ENCODE results near the gene KCNK4. TPM values are rescaled to one million over a fixed set of nuclear protein-coding genes. Genes with fewer than 3 reads are reported as not detected.
A peak's percentile ranks its signal among the peaks of the same experiment; 100 is the strongest.

Gene KCNK4
- total and polyA plus RNA-seq, 2 of the 13 experiments (the other 11 are each of a cell fraction or from before 2014, with no cell fraction given), result not detected

DNA sequence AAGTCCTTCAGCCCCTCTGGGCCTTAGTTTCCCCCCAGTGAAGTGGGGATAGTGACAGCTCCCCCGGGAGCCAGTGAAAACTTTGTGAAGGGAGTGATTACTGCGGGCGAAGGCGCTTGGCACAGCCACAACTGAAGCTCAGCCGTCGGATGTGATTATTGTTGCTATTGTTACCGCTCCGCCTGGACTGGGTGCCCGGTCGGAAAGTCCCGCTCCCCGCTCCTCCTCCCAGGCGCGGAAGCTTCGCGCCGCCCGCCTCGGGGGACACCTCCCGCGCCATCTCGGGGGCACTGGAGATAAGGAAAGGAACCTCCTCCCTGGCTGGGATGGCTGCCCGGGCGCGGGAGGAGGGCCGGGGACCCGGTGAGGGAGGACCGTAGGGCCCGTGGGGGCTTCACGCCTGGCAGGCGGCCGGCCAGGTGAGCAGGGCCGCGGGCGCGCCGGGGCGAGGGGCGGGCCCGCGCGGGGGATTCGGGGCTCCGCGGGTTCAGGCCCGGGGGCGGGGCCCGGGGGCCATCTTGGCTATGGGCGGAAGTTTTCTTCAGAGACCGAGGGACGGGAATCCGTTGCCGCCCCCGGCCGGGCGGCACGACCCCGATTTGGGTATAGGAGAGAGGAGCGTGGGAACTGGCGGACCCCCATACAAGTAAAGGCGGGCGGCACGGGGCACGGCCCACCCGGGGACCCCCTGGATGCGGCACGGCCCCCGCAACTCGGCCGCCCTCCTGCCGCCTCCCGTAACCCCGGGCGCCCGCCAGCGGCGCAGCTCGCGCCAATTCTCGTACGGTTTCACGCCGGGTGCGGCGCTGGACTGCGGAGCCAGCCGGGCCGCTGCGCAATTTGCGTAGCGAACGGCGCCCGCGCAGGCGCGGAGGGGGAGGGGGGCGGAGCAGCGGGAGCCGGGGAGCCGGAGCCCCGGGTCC, 5.9 kb upstream of the KCNK4 start, which contains the start of gene GPR137 (continued):
- TF ChIP-seq, protein P1, sequence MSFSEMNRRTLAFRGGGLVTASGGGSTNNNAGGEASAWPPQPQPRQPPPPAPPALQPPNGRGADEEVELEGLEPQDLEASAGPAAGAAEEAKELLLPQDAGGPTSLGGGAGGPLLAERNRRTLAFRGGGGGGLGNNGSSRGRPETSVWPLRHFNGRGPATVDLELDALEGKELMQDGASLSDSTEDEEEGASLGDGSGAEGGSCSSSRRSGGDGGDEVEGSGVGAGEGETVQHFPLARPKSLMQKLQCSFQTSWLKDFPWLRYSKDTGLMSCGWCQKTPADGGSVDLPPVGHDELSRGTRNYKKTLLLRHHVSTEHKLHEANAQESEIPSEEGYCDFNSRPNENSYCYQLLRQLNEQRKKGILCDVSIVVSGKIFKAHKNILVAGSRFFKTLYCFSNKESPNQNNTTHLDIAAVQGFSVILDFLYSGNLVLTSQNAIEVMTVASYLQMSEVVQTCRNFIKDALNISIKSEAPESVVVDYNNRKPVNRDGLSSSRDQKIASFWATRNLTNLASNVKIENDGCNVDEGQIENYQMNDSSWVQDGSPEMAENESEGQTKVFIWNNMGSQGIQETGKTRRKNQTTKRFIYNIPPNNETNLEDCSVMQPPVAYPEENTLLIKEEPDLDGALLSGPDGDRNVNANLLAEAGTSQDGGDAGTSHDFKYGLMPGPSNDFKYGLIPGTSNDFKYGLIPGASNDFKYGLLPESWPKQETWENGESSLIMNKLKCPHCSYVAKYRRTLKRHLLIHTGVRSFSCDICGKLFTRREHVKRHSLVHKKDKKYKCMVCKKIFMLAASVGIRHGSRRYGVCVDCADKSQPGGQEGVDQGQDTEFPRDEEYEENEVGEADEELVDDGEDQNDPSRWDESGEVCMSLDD (CRISPR knock-in tag; IDR thresholded peaks at IDR 0.05; ENCODE audit: borderline replicate concordance), result no peak
- TF ChIP-seq GFI1 (CRISPR knock-in tag; IDR thresholded peaks at IDR 0.05; ENCODE audit: borderline replicate concordance) (no peak), AHR (CRISPR knock-in tag; IDR thresholded peaks at IDR 0.05) (no peak), ZNF678 (CRISPR knock-in tag; IDR thresholded peaks at IDR 0.05) (no peak), ZNF235 (CRISPR knock-in tag; IDR thresholded peaks at IDR 0.05; ENCODE audit: borderline replicate concordance) (peak; percentile 61; the same call in 1 of the 2 replicates), KDM5A (IDR thresholded peaks at IDR 0.05; ENCODE audit: borderline replicate concordance, low read length) (peak; percentile 52; the same call in 1 of the 2 replicates), DMAP1 (CRISPR knock-in tag; IDR thresholded peaks at IDR 0.05) (0 out of 2 replicates have a peak, but pooled peaks have one; percentile 9), HNRNPLL (IDR thresholded peaks at IDR 0.05; ENCODE audit: low read depth, low read length, poor library complexity, severe bottlenecking) (peak; percentile 100), SOX5 (CRISPR knock-in tag; IDR thresholded peaks at IDR 0.05; ENCODE audit: borderline replicate concordance) (no peak), TOPORS (CRISPR knock-in tag; IDR thresholded peaks at IDR 0.05) (no peak), RBM39 (IDR thresholded peaks at IDR 0.05; ENCODE audit: low read depth, low read length, poor library complexity, severe bottlenecking) (peak; percentile 37), SIN3A (IDR thresholded peaks at IDR 0.05; ENCODE audit: borderline replicate concordance, low read depth, low read length) (peak; percentile 53; the same call in 1 of the 2 replicates), ZNF552 (CRISPR knock-in tag; IDR thresholded peaks at IDR 0.05; ENCODE audit: borderline replicate concordance) (no peak), TBL1XR1 (IDR thresholded peaks at IDR 0.05; ENCODE audit: borderline replicate concordance, low read length, partially characterized antibody) (peak; percentile 70), TCF7 (IDR thresholded peaks at IDR 0.05; ENCODE audit: low read depth) (no peak), ZBTB8A (CRISPR knock-in tag; IDR thresholded peaks at IDR 0.05; ENCODE audit: borderline replicate concordance, low read depth) (no peak)
- TF ChIP-seq, protein P2, sequence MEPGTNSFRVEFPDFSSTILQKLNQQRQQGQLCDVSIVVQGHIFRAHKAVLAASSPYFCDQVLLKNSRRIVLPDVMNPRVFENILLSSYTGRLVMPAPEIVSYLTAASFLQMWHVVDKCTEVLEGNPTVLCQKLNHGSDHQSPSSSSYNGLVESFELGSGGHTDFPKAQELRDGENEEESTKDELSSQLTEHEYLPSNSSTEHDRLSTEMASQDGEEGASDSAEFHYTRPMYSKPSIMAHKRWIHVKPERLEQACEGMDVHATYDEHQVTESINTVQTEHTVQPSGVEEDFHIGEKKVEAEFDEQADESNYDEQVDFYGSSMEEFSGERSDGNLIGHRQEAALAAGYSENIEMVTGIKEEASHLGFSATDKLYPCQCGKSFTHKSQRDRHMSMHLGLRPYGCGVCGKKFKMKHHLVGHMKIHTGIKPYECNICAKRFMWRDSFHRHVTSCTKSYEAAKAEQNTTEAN (CRISPR knock-in tag; conservative IDR thresholded peaks at IDR 0.05), result 0 out of 2 replicates have a peak, but pooled peaks have one; percentile 2
- TF ChIP-seq, protein P3, sequence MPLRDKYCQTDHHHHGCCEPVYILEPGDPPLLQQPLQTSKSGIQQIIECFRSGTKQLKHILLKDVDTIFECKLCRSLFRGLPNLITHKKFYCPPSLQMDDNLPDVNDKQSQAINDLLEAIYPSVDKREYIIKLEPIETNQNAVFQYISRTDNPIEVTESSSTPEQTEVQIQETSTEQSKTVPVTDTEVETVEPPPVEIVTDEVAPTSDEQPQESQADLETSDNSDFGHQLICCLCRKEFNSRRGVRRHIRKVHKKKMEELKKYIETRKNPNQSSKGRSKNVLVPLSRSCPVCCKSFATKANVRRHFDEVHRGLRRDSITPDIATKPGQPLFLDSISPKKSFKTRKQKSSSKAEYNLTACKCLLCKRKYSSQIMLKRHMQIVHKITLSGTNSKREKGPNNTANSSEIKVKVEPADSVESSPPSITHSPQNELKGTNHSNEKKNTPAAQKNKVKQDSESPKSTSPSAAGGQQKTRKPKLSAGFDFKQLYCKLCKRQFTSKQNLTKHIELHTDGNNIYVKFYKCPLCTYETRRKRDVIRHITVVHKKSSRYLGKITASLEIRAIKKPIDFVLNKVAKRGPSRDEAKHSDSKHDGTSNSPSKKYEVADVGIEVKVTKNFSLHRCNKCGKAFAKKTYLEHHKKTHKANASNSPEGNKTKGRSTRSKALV (CRISPR knock-in tag; IDR thresholded peaks at IDR 0.05), result no peak
- TF ChIP-seq, protein P4, sequence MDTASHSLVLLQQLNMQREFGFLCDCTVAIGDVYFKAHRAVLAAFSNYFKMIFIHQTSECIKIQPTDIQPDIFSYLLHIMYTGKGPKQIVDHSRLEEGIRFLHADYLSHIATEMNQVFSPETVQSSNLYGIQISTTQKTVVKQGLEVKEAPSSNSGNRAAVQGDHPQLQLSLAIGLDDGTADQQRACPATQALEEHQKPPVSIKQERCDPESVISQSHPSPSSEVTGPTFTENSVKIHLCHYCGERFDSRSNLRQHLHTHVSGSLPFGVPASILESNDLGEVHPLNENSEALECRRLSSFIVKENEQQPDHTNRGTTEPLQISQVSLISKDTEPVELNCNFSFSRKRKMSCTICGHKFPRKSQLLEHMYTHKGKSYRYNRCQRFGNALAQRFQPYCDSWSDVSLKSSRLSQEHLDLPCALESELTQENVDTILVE (CRISPR knock-in tag; IDR thresholded peaks at IDR 0.05), result no peak

Data from HepG2 (cell line).